Endothelial cell of umbilical vein (primary cell): ENCODE results near the gene ZNF714. TPM values are rescaled to one million over a fixed set of nuclear protein-coding genes. Genes with fewer than 3 reads are reported as not detected.

Experiments used
- BruUV-seq: library from RNA; stranded (reverse); fragments of 400-500 nt; replicated peaks from 2 replicates; lab custom pipeline; 2021; lab: Mats Ljungman, UMichigan
- CTCF ChIA-PET: fragments of 300-600, 350-600 bp; sonication (Branson Sonifier 250); formaldehyde crosslinking; loops from one replicate; lab custom pipeline; 2021; ENCODE audit warnings: antibody characterized with exemption, inconsistent platforms; lab: Charles Lee
- POLR2A ChIA-PET: fragments of 300-600, 350-600 bp; sonication (Branson Sonifier 250); formaldehyde crosslinking; loops from one replicate; lab custom pipeline; 2021; ENCODE audit warnings: antibody characterized with exemption, inconsistent platforms; lab: Charles Lee
- DNase-seq: peaks from one replicate; pipeline ENCODE4 v3.0.0-alpha.2; 2011; ENCODE audit warnings: low read depth, low spot score
- FAIRE-seq: peaks from 2 replicates; lab custom pipeline; 2011; peaks lifted over from hg19 to GRCh38; lab: Jason Lieb, UNC
- H2AFZ ChIP-seq: 2 replicates; pipeline ENCODE4 v1.6.0; 2012; ENCODE audit warnings: low read depth, low read length, control low read depth, inconsistent platforms
- H3K27ac ChIP-seq: 2 replicates; pipeline ENCODE4 v1.5.1; 2011; ENCODE audit warnings: low read depth, mild to moderate bottlenecking, control low read depth, low read length, moderate library complexity; ENCODE audit not compliant: insufficient read depth
- H3K27me3 ChIP-seq, 2 experiments: 2 replicates each; pipeline versions ENCODE4 v1.6.0 to v1.6.1; 2011; ENCODE audit warnings: low read length in 2 of 2, mixed read lengths in 1 of 2; ENCODE audit not compliant: control insufficient read depth in 2 of 2, insufficient read depth in 2 of 2
- H3K36me3 ChIP-seq, 2 experiments: 2 replicates in 1 of 2; 3 replicates in 1 of 2; pipeline ENCODE4 v1.5.1; 2011; ENCODE audit warnings: low read length in 2 of 2, mild to moderate bottlenecking in 1 of 2, moderate library complexity in 1 of 2; ENCODE audit not compliant: control insufficient read depth in 2 of 2, insufficient read depth in 2 of 2; ENCODE audit errors: extremely low read depth in 1 of 2
- H3K4me1 ChIP-seq: 3 replicates; pipeline ENCODE4 v1.5.1; 2011; ENCODE audit warnings: mild to moderate bottlenecking, low read length; ENCODE audit not compliant: control insufficient read depth, insufficient read depth; ENCODE audit errors: extremely low read depth
- H3K4me2 ChIP-seq: 2 replicates; pipeline ENCODE4 v1.6.1; 2011; ENCODE audit warnings: low read length, control low read depth, mixed read lengths; ENCODE audit not compliant: insufficient read depth
- H3K4me3 ChIP-seq, 3 experiments: fragments of 200-600 bp in 1 of 3; sonication (generic), shearing (Covaris generic) in 1 of 3; replicated peaks in 1 of 3; 2 replicates each; pipeline ENCODE4 v1.5.1; 2011 to 2016; ENCODE audit warnings: control low read depth in 3 of 3, low read length in 3 of 3, mild to moderate bottlenecking in 2 of 3, inconsistent platforms in 1 of 3, low read depth in 1 of 3, moderate library complexity in 1 of 3; ENCODE audit not compliant: insufficient read depth in 1 of 3
- H3K79me2 ChIP-seq: 2 replicates; pipeline ENCODE4 v1.6.0; 2012; ENCODE audit warnings: low read length, inconsistent platforms; ENCODE audit not compliant: control insufficient read depth, insufficient read depth
- H3K9ac ChIP-seq: replicated peaks from 2 replicates; pipeline ENCODE3; 2011; ENCODE audit warnings: low read length, control low read depth; ENCODE audit not compliant: insufficient read depth; ENCODE audit errors: extremely low read depth
- H3K9me1 ChIP-seq: replicated peaks from 3 replicates; pipeline ENCODE4 v1.6.0; 2011; ENCODE audit warnings: mild to moderate bottlenecking, low read length; ENCODE audit not compliant: control insufficient read depth, insufficient read depth; ENCODE audit errors: extremely low read depth
- H3K9me3 ChIP-seq: replicated peaks from 2 replicates; pipeline ENCODE4 v1.5.1; 2012; ENCODE audit warnings: low read length, inconsistent platforms; ENCODE audit not compliant: control insufficient read depth, insufficient read depth
- H4K20me1 ChIP-seq: replicated peaks from 2 replicates; pipeline ENCODE3; 2011; ENCODE audit warnings: mild to moderate bottlenecking, low read length; ENCODE audit not compliant: control insufficient read depth, insufficient read depth; ENCODE audit errors: extremely low read depth
- EZH2 ChIP-seq: IDR thresholded peaks from 2 replicates; pipeline ENCODE4 v1.6.1; 2012; ENCODE audit warnings: borderline replicate concordance, low read depth, mild to moderate bottlenecking, moderate library complexity, low read length, inconsistent platforms; ENCODE audit not compliant: severe bottlenecking
- FOS ChIP-seq: IDR thresholded peaks from 2 replicates; pipeline ENCODE4 v1.6.1; 2011; ENCODE audit warnings: mild to moderate bottlenecking, low read length, moderate library complexity, borderline replicate concordance; ENCODE audit not compliant: insufficient read depth
- GATA2 ChIP-seq: IDR thresholded peaks from 2 replicates; pipeline ENCODE4 v1.7.0; 2011; ENCODE audit warnings: low read depth, mild to moderate bottlenecking, moderate library complexity, mixed read lengths, low read length; ENCODE audit not compliant: insufficient read length, insufficient read depth
- JUN ChIP-seq: IDR thresholded peaks from 2 replicates; pipeline ENCODE4 v1.6.1; 2011; ENCODE audit warnings: borderline replicate concordance, low read depth; ENCODE audit not compliant: insufficient read length, insufficient read depth
- MYC ChIP-seq: IDR thresholded peaks from one replicate; pipeline ENCODE4 v1.6.1; 2011; ENCODE audit warnings: mild to moderate bottlenecking, low read depth, low read length
- POLR2A ChIP-seq: IDR thresholded peaks from 2 replicates; pipeline ENCODE4 v1.6.1; 2012; ENCODE audit warnings: low read depth, mild to moderate bottlenecking, control low read depth, low read length
- POLR2AphosphoS5 ChIP-seq: IDR thresholded peaks from 2 replicates; pipeline ENCODE4 v1.6.1; 2012; ENCODE audit warnings: low read depth, mild to moderate bottlenecking, control low read depth, low read length, moderate library complexity; ENCODE audit not compliant: insufficient read depth
- dilution Hi-C: fragments of 300-500 bp; cut with MboI; formaldehyde crosslinking; loops from one replicate; pipeline ENCODE4 v1.15.0; 2019; ENCODE audit warnings: low sequenced_read_pairs; ENCODE audit not compliant: extremely low pct_ligation_motif_present
- intact Hi-C: fragments of 100-400 bp; cut with micrococcal nuclease; formaldehyde crosslinking; loops from one replicate; pipeline ENCODE4 v1.10.0; 2022
- polyA plus RNA-seq, 4 experiments: library from polyadenylated mRNA; depleted of rRNA in 3 of 4; stranded (reverse) in 3 of 4; unstranded in 1 of 4; fragments of >200 nt; gene quantifications; 2 replicates each; pipeline versions ENCODE4 v1.2.1 to v1.2.3, GENCODE V29; 2011 to 2012; ENCODE audit warnings: missing spikeins in 1 of 4
- total RNA-seq: library from RNA; stranded (reverse); gene quantifications from 2 replicates; pipeline ENCODE4 v1.2.3, GENCODE V29; 2021
- TF ChIP-seq, protein P1 (sequence below), 2 donors: IDR thresholded peaks; 1 replicate in 1 of 2; 2 replicates in 1 of 2; pipeline ENCODE4 v1.5.1; 2011; ENCODE audit warnings: low read length in 2 of 2, mild to moderate bottlenecking in 2 of 2, moderate library complexity in 2 of 2, control low read depth in 1 of 2, inconsistent platforms in 1 of 2, low read depth in 1 of 2; ENCODE audit not compliant: insufficient read depth in 1 of 2; ENCODE audit errors: extremely low read depth in 1 of 2
- TF ChIP-seq, protein P2 (sequence below): IDR thresholded peaks from 2 replicates; pipeline ENCODE4 v1.6.1; 2011; ENCODE audit not compliant: insufficient read depth, insufficient read length

Gene ZNF714
- total and polyA plus RNA-seq, 2 donors (not counting 3 experiments of a cell fraction or from before 2014, with no cell fraction given): 3.4 to 15.0 TPM

DNA sequence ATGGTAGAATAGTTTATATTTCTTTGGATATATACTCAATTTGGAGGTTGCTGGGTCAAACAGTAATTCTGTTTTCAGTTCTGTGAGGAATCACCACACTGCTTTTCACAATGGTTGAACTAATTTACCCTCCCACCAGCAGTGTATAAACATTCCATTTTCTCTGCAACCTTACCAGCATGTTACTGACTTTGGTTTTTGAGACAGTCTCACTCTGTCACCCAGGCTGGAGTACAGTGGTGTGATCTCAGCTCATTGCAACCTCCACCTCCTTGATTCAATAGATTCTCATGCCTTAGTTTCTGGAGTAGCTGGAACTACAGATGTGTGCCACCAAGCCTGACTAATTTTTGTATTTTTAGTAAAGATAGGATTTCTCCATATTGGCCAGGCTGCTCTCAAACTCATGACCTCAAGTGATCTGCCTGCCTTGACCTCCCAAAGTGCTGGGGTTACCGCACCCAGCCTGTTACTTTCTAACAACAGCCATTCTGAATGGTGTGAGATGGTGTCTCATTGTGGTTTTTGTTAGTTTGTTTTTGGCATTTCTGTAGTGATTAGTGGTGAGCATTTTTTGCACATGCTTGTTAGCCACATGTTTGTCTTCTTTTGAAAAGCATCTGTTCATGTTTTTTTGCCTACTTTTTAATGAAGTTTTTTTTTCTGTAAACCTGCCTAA is 12.5 kb downstream of the ZNF714 start:
- intact Hi-C loops (no loop called here), dilution Hi-C loops (no loop called here)
- no peak for FAIRE-seq
- Histone ChIP-seq H3K9ac (no peak overlapping the region), H4K20me1 (no peaks in the 10 kb centered on the region), H3K79me2 (peaks cover 4% of the 10 kb centered on the region), H3K4me1 (no peaks in the 10 kb centered on the region), H2AFZ (no peak overlapping the region), H3K27ac (no peak overlapping the region), H3K36me3 (no peaks in the 10 kb centered on the region), H3K4me3 (no peak overlapping the region), H3K4me2 (no peak overlapping the region), H3K9me1 (no peaks in the 10 kb centered on the region), H3K9me3 (no peaks in the 10 kb centered on the region), H3K27me3 (no peaks in the 10 kb centered on the region)
- no peak for TF ChIP-seq EZH2
- DNase-seq: no peak
- CTCF ChIA-PET: no interaction called here
- BruUV-seq: no TSS peak
- POLR2A ChIA-PET: no interaction called here

- CTCF ChIA-PET: no interaction called here
- FAIRE-seq: no peak
- dilution Hi-C loops: no loop called here
These were observed 16.3 kb downstream of the ZNF714 start for GRCh38 chr19:21098291-21098690.

More at GRCh38 chr19:21098291-21098690, 16.3 kb downstream of the ZNF714 start:
- H3K9ac ChIP-seq: no peak overlapping the region
- no peak for TF ChIP-seq POLR2A
- no peak for TF ChIP-seq MYC
- no peak for TF ChIP-seq GATA2
- TF ChIP-seq, protein P1, sequence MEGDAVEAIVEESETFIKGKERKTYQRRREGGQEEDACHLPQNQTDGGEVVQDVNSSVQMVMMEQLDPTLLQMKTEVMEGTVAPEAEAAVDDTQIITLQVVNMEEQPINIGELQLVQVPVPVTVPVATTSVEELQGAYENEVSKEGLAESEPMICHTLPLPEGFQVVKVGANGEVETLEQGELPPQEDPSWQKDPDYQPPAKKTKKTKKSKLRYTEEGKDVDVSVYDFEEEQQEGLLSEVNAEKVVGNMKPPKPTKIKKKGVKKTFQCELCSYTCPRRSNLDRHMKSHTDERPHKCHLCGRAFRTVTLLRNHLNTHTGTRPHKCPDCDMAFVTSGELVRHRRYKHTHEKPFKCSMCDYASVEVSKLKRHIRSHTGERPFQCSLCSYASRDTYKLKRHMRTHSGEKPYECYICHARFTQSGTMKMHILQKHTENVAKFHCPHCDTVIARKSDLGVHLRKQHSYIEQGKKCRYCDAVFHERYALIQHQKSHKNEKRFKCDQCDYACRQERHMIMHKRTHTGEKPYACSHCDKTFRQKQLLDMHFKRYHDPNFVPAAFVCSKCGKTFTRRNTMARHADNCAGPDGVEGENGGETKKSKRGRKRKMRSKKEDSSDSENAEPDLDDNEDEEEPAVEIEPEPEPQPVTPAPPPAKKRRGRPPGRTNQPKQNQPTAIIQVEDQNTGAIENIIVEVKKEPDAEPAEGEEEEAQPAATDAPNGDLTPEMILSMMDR (IDR thresholded peaks at IDR 0.05; ENCODE audit: extremely low read depth in 1 of 2, insufficient read depth in 1 of 2, low read depth in 1 of 2, low read length in 2 of 2): no peak
- TF ChIP-seq, protein P2, sequence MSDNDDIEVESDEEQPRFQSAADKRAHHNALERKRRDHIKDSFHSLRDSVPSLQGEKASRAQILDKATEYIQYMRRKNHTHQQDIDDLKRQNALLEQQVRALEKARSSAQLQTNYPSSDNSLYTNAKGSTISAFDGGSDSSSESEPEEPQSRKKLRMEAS: no peak
- no peak for TF ChIP-seq JUN
- TF ChIP-seq EZH2: no peak
- no peak for TF ChIP-seq POLR2AphosphoS5
- TF ChIP-seq FOS: no peak
- intact Hi-C loops: no loop called here
- H3K4me3 ChIP-seq: no peak overlapping the region
- no peaks in the 10 kb centered on the region for H4K20me1 ChIP-seq
- no peaks in the 10 kb centered on the region for H3K27me3 ChIP-seq
- BruUV-seq: no TSS peak
- POLR2A ChIA-PET: no interaction called here
- no peak overlapping the region for H3K4me2 ChIP-seq
- DNase-seq: no peak
- no peaks in the 10 kb centered on the region for H3K9me1 ChIP-seq
- H3K4me1 ChIP-seq: no peaks in the 10 kb centered on the region
- no peaks in the 10 kb centered on the region for H3K9me3 ChIP-seq
- H2AFZ ChIP-seq: no peak overlapping the region
- peaks cover 4% of the 10 kb centered on the region for H3K79me2 ChIP-seq
- no peak overlapping the region for H3K27ac ChIP-seq
- no peaks in the 10 kb centered on the region for H3K36me3 ChIP-seq
